Chondrocyte (in vitro differentiated cells): ENCODE results near the gene GOSR2. TPM values are rescaled to one million over a fixed set of nuclear protein-coding genes. Genes with fewer than 3 reads are reported as not detected.

Experiments
- DNase-seq: peaks from one replicate; pipeline ENCODE4 v3.0.0; 2021; ENCODE audit warnings: mixed read lengths, low spot score
- H3K27ac Mint-ChIP-seq: one replicate; pipeline ENCODE4 v1.8.0; 2021; ENCODE audit warnings: mild to moderate bottlenecking, moderate library complexity, mixed read lengths; ENCODE audit not compliant: unreplicated experiment
- H3K27me3 Mint-ChIP-seq: 2 replicates; pipeline ENCODE4 v1.8.0; 2021; ENCODE audit warnings: low read depth, mixed read lengths
- H3K36me3 Mint-ChIP-seq: 2 replicates; pipeline ENCODE4 v1.8.0; 2021; ENCODE audit warnings: low read depth, mixed read lengths
- H3K4me1 Mint-ChIP-seq: 2 replicates; pipeline ENCODE4 v1.8.0; 2021; ENCODE audit warnings: low read depth, mild to moderate bottlenecking, mixed read lengths
- H3K4me3 Mint-ChIP-seq: one replicate; pipeline ENCODE4 v1.8.0; 2021; ENCODE audit warnings: mild to moderate bottlenecking, moderate library complexity, mixed read lengths; ENCODE audit not compliant: unreplicated experiment
- H3K9me3 Mint-ChIP-seq: 2 replicates; pipeline ENCODE4 v1.8.0; 2021; ENCODE audit warnings: low read depth, mixed read lengths
- CTCF ChIP-seq: fragments of 200-600 bp; sonication (generic); IDR thresholded peaks from 2 replicates; pipeline ENCODE4 v1.5.0; 2021; ENCODE audit warnings: antibody characterized with exemption, mild to moderate bottlenecking, moderate library complexity
- total RNA-seq: library from RNA; stranded (reverse); gene quantifications from 3 replicates; pipeline ENCODE4 v1.2.1, GENCODE V29; 2021

The GOSR2 gene
- total RNA-seq, 1 donor from 2014 or later = 56.5 TPM

DNA sequence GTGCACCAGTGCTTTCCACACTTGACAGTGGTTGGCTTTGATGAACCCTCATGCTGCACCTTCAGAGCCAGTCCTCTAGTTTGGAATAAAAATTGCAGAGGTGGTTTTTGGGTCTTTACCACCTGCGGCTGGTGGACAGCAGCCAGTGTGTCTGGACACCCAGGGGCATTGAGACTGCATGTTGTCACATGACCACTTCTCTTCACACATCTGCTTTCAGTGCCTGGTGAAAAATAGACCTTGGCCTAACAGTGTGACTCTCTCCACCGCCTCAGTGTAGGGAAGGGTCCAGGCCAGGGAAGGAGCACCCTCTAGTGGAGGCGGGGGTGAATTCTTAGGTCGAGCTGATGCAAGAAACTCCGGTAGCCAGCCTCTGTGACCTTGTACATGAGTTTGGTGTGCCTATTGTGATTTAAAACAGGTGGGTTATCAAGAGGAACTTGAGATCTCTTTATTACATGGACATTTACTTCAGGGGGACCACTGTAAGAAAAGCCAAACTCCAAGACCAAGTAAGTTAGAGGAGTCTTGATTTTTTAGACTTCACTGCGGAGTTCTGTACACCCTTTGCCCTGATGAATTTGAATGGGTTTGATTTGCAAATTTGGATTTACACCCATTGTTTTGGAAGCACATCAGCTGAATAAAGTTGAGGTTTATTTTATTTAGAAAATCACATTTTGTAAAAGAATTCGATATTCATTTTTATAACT, 17.9 kb downstream of the GOSR2 start:
- no peak overlapping the region for H3K4me3 Mint-ChIP-seq

GRCh38 chr17:46942441-46943217, 19.7 kb downstream of the GOSR2 start:
- peak; percentile 83 for TF ChIP-seq CTCF
- Mint-ChIP-seq H3K27ac (no peak overlapping the region), H3K27me3 (no peaks in the 10 kb centered on the region), H3K4me1 (peaks cover 8% of the 10 kb centered on the region), H3K36me3 (peaks cover 16% of the 10 kb centered on the region), H3K9me3 (no peaks in the 10 kb centered on the region), H3K4me3 (no peak overlapping the region)
- no peak for DNase-seq

More for the DNA sequence above, 17.9 kb downstream of the GOSR2 start:
- H3K36me3 Mint-ChIP-seq = peaks cover 20% of the 10 kb centered on the region
- peak; percentile 92 for TF ChIP-seq CTCF
- H3K27ac Mint-ChIP-seq = peak overlapping the region; percentile 1
- H3K9me3 Mint-ChIP-seq = no peaks in the 10 kb centered on the region
- H3K4me1 Mint-ChIP-seq = peaks cover 8% of the 10 kb centered on the region
- no peaks in the 10 kb centered on the region for H3K27me3 Mint-ChIP-seq
- no peak for DNase-seq

- DNase-seq = no peak
- Mint-ChIP-seq H3K4me3 (no peak overlapping the region), H3K27me3 (no peaks in the 10 kb centered on the region), H3K27ac (no peak overlapping the region), H3K9me3 (no peaks in the 10 kb centered on the region), H3K36me3 (peaks cover 15% of the 10 kb centered on the region), H3K4me1 (peaks cover 8% of the 10 kb centered on the region)
- TF ChIP-seq CTCF = no peak
These were observed 20.2 kb downstream of the GOSR2 start for GRCh38 chr17:46943218-46943500.

GRCh38 chr17:46943501-46944393, 20.8 kb downstream of the GOSR2 start:
- no peak overlapping the region for H3K27ac Mint-ChIP-seq
- H3K9me3 Mint-ChIP-seq = no peaks in the 10 kb centered on the region
- peaks cover 8% of the 10 kb centered on the region for H3K4me1 Mint-ChIP-seq
- no peaks in the 10 kb centered on the region for H3K27me3 Mint-ChIP-seq
- no peak for TF ChIP-seq CTCF
- DNase-seq = no peak
- peaks cover 10% of the 10 kb centered on the region for H3K36me3 Mint-ChIP-seq
- H3K4me3 Mint-ChIP-seq = no peak overlapping the region

DNA sequence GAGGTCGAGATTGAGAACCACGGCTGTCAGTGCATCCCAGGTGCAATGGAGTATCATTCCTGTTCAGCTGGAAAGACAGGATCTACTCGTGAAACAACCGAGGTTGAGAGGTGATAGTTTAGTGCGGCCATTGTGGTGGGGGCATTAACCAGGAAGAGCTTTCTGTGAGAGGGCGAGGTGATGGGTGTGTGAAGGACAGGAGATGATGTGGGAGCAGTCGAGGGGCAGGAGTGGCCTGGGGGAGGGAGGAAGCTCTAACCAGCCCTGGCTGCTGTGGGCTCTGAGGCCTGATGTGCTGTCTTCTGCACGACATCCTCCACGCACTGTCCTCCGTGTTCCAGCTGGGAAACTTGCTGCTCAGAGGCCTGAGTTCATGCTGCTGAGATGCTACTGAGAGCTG, 22.0 kb downstream of the GOSR2 start:
- DNase-seq = no peak
- Mint-ChIP-seq H3K4me3 (no peak overlapping the region), H3K27ac (no peak overlapping the region), H3K4me1 (peaks cover 8% of the 10 kb centered on the region), H3K27me3 (peaks cover 6% of the 10 kb centered on the region), H3K36me3 (peaks cover 4% of the 10 kb centered on the region), H3K9me3 (no peaks in the 10 kb centered on the region)
- no peak for TF ChIP-seq CTCF
